Upper lobe of right lung (tissue), 1 donor: ENCODE results near the gene MRPL17. TPM values are rescaled to one million over a fixed set of nuclear protein-coding genes. Genes with fewer than 3 reads are reported as not detected.
A peak's percentile ranks its signal among the peaks of the same experiment; 100 is the strongest.
"Not testable (repeated sequence)": the region's sequence is repeated elsewhere in the genome, so short reads cannot be mapped to it uniquely, and the experiment has no call there.

Source experiments
- ATAC-seq: fragments of 200-7000 bp; cut with Tn5 transposase; one replicate; pipeline ENCODE4 v1.9.1; 2020; ENCODE audit warnings: mild to moderate bottlenecking, moderate library complexity
- DNase-seq: peaks from one replicate; pipeline ENCODE4 v3.0.0-alpha.2; 2020
- H3K27ac ChIP-seq: fragments of 200-600 bp; one replicate; pipeline ENCODE4 v1.8.0; 2022
- H3K27me3 ChIP-seq: fragments of 200-600 bp; one replicate; pipeline ENCODE4 v1.8.0; 2022; ENCODE audit warnings: mild to moderate bottlenecking
- H3K36me3 ChIP-seq: fragments of 200-600 bp; one replicate; pipeline ENCODE4 v1.8.0; 2022
- H3K4me1 ChIP-seq: fragments of 200-600 bp; one replicate; pipeline ENCODE4 v1.8.0; 2022
- H3K4me3 ChIP-seq: fragments of 200-600 bp; one replicate; pipeline ENCODE4 v1.8.0; 2022; ENCODE audit warnings: mild to moderate bottlenecking
- H3K9me3 ChIP-seq: fragments of 200-600 bp; one replicate; pipeline ENCODE4 v1.8.0; 2022
- CTCF ChIP-seq: fragments of 200-600 bp; IDR thresholded peaks from one replicate; pipeline ENCODE4 v1.8.0; 2022; ENCODE audit warnings: antibody characterized with exemption
- intact Hi-C: fragments of 100-400 bp; cut with DNase I; formaldehyde crosslinking; loops from one replicate; pipeline ENCODE4 v1.11.0; 2022
- total RNA-seq: library from RNA; stranded (reverse); fragmentation: NEBNext Ultra II Directional; extraction: Animal tissue kit (Norgen Biotek cat#: 25700); gene quantifications from one replicate; pipeline ENCODE4 v1.2.1, GENCODE V29; 2021
- donor health status: DM: no; HTN: yes; CAD: no; lungs with severe emphysema.

The MRPL17 gene
- total RNA-seq, 1 donor from 2014 or later: 35.1 TPM

- DNase-seq (no peak), ATAC-seq (no peak)
- no peak for TF ChIP-seq CTCF
- Histone ChIP-seq H3K9me3 (no peaks in the 10 kb centered on the region), H3K36me3 (no peaks in the 10 kb centered on the region), H3K4me3 (no peak overlapping the region), H3K27me3 (no peaks in the 10 kb centered on the region), H3K4me1 (no peaks in the 10 kb centered on the region), H3K27ac (no peak overlapping the region)
- intact Hi-C loops: no loop called here
These were observed 36.4 kb upstream of the MRPL17 start for GRCh38 chr11:6719576-6719975.

DNA sequence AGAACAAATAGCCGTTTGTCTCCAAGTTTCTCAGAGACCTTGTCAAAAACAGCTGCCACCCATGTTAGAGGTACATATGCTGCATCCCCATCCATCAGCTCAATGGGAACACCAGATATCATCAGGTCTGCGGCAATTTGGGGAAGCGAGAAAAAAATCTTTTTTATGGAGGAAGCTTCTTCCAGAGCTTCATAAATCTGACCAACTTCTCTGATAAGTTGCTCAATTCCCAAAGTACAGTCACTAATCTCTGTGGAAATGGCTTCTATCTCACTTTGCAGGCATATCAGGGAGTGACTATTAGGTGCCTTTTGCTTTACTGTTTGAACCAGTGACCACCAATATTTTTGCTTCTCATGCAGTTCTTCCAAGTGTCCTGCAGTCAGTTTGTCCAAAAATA, 34.3 kb upstream of the MRPL17 start:
- TF ChIP-seq CTCF: no peak
- no peaks in the 10 kb centered on the region for H3K9me3 ChIP-seq

GRCh38 chr11:6711552-6711951, 28.4 kb upstream of the MRPL17 start:
- peak; percentile 53 for TF ChIP-seq CTCF
- intact Hi-C loops, H3K36me3 ChIP-seq, ATAC-seq, H3K27me3 ChIP-seq, H3K27ac ChIP-seq, H3K4me1 ChIP-seq, H3K9me3 ChIP-seq, DNase-seq, H3K4me3 ChIP-seq: not testable (repeated sequence)

More for the DNA sequence above, 34.3 kb upstream of the MRPL17 start:
- H3K4me1 ChIP-seq: no peaks in the 10 kb centered on the region
- H3K27me3 ChIP-seq: no peaks in the 10 kb centered on the region
- no peak for ATAC-seq
- H3K4me3 ChIP-seq: no peak overlapping the region
- no peak for DNase-seq
- intact Hi-C loops: no loop called here
- H3K27ac ChIP-seq: no peak overlapping the region
- no peaks in the 10 kb centered on the region for H3K36me3 ChIP-seq

GRCh38 chr11:6708876-6709275, 25.7 kb upstream of the MRPL17 start:
- Histone ChIP-seq H3K27ac (no peak overlapping the region), H3K4me1 (peaks cover 4% of the 10 kb centered on the region), H3K9me3 (no peaks in the 10 kb centered on the region), H3K36me3 (no peaks in the 10 kb centered on the region), H3K4me3 (no peak overlapping the region), H3K27me3 (no peaks in the 10 kb centered on the region)
- intact Hi-C loops: loop anchor here (10.0 kb wide), 1 partner anchor 164 kb away; no protein-coding TSS in a partner anchor
- TF ChIP-seq CTCF: no peak
- ATAC-seq: peak; percentile 32
- DNase-seq: no peak

DNA sequence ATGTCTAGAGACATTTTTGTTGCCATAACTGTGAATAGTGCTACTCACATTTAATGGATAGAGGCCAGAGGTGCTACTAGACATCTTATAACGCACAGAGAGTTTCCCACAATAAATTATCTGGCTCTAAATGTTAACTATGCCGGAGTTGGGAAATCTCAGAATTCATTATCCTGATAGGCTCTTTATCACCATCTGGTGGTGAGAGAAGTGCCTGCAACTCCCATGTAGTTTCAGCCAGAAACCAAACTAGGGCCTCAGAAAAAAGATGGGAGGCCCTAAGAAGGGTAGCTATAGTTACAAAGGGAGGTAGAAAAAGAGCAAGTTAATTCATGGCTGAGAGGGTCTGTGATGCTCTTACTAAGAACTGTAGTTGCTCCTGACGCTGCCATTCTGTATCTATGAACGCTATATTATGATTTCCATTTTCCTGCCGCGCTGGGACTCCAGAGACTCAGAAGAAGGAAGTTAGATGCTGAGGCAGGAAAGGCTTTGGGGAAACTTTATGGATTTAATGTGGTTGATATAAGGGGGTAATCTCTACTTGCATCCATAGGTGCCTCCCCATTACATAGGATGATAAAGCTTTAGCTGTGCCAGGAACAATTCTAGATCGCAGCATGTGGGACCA, 22.9 kb upstream of the MRPL17 start:
- Histone ChIP-seq H3K9me3 (no peaks in the 10 kb centered on the region), H3K4me1 (peaks cover 4% of the 10 kb centered on the region), H3K27ac (no peak overlapping the region), H3K36me3 (no peaks in the 10 kb centered on the region), H3K4me3 (no peak overlapping the region), H3K27me3 (no peaks in the 10 kb centered on the region)
- no peak for DNase-seq
- peak; percentile 82 for ATAC-seq
- TF ChIP-seq CTCF: peak; percentile 93
- intact Hi-C loops: loop anchor here (10.0 kb wide), 1 partner anchor 161 kb away; no protein-coding TSS in a partner anchor
